Left ventricle myocardium inferior (tissue), 1 donor: ENCODE data around the gene PLCD3. TPM values are rescaled to one million over a fixed set of nuclear protein-coding genes. Genes with fewer than 3 reads are reported as not detected.

Experiments
- DNase-seq: peaks from one replicate; pipeline ENCODE4 v3.0.0-alpha.2; 2020
- H3K27ac ChIP-seq: fragments of 200-600 bp; replicated peaks from 2 replicates; pipeline ENCODE4 v1.8.0; 2021
- H3K27me3 ChIP-seq: fragments of 200-600 bp; 2 replicates; pipeline ENCODE4 v1.8.0; 2021; ENCODE audit warnings: low read depth
- H3K36me3 ChIP-seq: fragments of 200-600 bp; 2 replicates; pipeline ENCODE4 v1.8.0; 2021
- H3K4me1 ChIP-seq: fragments of 200-600 bp; 2 replicates; pipeline ENCODE4 v1.8.0; 2021
- H3K4me3 ChIP-seq: fragments of 200-600 bp; 2 replicates; pipeline ENCODE4 v1.8.0; 2021; ENCODE audit warnings: mild to moderate bottlenecking, moderate library complexity
- H3K9me3 ChIP-seq: fragments of 200-600 bp; replicated peaks from 2 replicates; pipeline ENCODE4 v1.8.0; 2021
- CTCF ChIP-seq: fragments of 200-600 bp; IDR thresholded peaks from 2 replicates; pipeline ENCODE4 v1.8.0; 2021; ENCODE audit warnings: antibody characterized with exemption, mild to moderate bottlenecking, borderline replicate concordance
- intact Hi-C: fragments of 100-400 bp; cut with micrococcal nuclease; formaldehyde crosslinking; loops from one replicate; pipeline ENCODE4 v1.11.0; 2022
- total RNA-seq: library from RNA; stranded (reverse); fragmentation: NEBNext Ultra II Directional; extraction: Animal tissue kit (Norgen Biotek cat#: 25700); gene quantifications from one replicate; pipeline ENCODE4 v1.2.1, GENCODE V29; 2021
- donor health status: DM: no; HTN: yes; CAD: no; lungs with severe emphysema.

The PLCD3 gene
- total RNA-seq, 1 donor from 2014 or later = 146 TPM

DNA sequence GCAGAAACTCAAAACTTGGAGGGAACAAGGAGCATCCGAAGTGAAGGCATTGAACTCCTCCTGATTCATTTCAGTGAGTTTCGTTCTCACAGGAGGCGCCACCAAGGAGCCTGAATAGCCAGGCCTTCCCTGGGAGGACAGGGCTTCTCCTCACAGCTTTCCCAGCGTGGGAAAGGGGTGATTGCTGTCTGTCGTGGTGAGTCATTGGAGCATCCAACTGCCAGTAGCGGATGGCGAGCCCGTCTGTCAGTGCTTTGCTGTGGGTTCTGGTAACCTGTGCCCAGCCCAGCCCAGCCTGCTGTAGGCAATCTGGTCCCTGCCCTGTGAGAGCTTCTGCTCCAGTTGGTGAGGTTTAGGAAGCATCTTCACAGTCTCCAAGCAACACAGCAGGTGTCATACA, 28.3 kb downstream of the PLCD3 start:
- H3K4me3 ChIP-seq = peak overlapping the region; percentile 29
- intact Hi-C loops = no loop called here
- H3K36me3 ChIP-seq = peaks cover 86% of the 10 kb centered on the region
- peak overlapping the region; percentile 95 for H3K27ac ChIP-seq
- peaks cover 86% of the 10 kb centered on the region for H3K4me1 ChIP-seq
- no peak for TF ChIP-seq CTCF
- H3K27me3 ChIP-seq = no peaks in the 10 kb centered on the region
- DNase-seq = no peak
- no peaks in the 10 kb centered on the region for H3K9me3 ChIP-seq

GRCh38 chr17:45103269-45103795, 29.0 kb downstream of the PLCD3 start:
- H3K36me3 ChIP-seq = peaks cover 93% of the 10 kb centered on the region
- H3K9me3 ChIP-seq = no peaks in the 10 kb centered on the region
- peaks cover 86% of the 10 kb centered on the region for H3K4me1 ChIP-seq
- no peaks in the 10 kb centered on the region for H3K27me3 ChIP-seq
- intact Hi-C loops = no loop called here
- peak overlapping the region; percentile 29 for H3K4me3 ChIP-seq
- peak; percentile 53 for DNase-seq
- no peak for TF ChIP-seq CTCF
- peak overlapping the region; percentile 95 for H3K27ac ChIP-seq

- Histone ChIP-seq H3K36me3 (peaks cover 94% of the 10 kb centered on the region), H3K9me3 (no peaks in the 10 kb centered on the region), H3K4me3 (no peak overlapping the region), H3K27ac (peak overlapping the region; percentile 95), H3K27me3 (no peaks in the 10 kb centered on the region), H3K4me1 (peaks cover 84% of the 10 kb centered on the region)
- no peak for DNase-seq
- intact Hi-C loops = no loop called here
- TF ChIP-seq CTCF = no peak
Measured at GRCh38 chr17:45102856-45103255, 29.5 kb downstream of the PLCD3 start.

DNA sequence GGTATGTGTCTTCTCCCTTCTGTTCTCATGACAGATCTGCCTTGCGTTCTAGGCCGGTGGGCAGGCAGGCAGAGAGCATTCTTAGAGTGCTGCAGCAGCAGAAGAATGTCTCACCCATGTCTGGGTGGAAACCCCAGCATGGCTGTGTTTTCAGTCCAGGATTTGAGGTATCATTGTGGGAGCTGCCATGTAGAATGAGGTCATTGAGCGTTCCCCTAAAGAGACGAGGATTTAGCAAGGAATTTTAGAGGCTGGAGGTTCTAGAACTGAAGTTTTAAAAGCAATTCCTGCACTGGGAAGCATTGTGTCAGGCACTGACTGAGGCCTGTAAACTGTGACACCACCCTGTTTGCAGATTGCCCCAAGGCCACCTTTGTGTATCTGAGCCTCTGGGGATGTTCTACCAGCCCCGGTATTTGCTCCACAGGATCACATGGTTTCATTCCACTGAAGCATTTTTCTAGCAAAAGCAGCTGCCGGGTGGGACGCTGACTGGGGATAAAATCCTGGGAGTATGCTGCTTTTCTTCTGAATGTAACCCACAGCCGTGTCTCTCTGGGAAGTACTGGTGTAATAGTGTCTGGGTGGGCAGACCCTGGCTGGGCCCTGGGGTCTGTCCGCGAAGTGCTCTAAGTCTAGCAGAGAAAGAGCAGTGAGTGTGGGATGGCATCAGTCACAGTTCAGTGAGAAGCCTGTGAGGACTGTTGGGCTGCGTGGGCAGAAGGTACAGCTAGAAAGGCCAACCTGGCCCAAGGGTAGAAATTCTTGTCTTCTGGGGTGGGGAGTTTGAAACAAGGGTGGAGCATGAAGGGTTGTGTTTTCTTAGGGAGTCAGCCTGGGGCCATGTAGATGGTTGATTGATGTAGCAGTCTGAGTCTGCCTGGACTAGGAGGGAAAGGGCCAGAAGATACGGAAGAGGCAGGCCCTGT, 30.2 kb downstream of the PLCD3 start:
- TF ChIP-seq CTCF = no peak
- Histone ChIP-seq H3K27ac (peak overlapping the region; percentile 95), H3K27me3 (no peaks in the 10 kb centered on the region), H3K4me3 (no peak overlapping the region), H3K4me1 (peaks cover 77% of the 10 kb centered on the region), H3K36me3 (peaks cover 94% of the 10 kb centered on the region), H3K9me3 (no peaks in the 10 kb centered on the region)
- DNase-seq = no peak
- intact Hi-C loops = no loop called here

DNA sequence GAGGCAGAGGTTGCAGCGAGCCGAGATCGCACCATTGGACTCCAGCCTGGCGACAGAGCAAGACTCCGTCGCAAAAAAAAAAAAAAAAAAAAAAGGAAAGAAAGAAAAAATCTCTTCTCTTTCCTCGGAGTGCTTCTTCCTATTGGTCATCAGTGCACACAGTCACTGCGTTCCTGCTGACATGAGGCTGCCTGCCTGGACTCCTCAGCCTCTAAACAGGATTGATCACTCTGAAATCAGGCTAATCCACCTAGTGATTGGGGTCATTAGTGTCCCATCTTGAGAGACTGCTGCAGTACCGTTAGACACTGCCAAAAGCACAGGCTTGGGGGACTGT, 30.8 kb downstream of the PLCD3 start:
- Histone ChIP-seq H3K27me3 (no peaks in the 10 kb centered on the region), H3K27ac (peak overlapping the region; percentile 95), H3K4me3 (no peak overlapping the region), H3K4me1 (peaks cover 75% of the 10 kb centered on the region), H3K36me3 (peaks cover 94% of the 10 kb centered on the region), H3K9me3 (no peaks in the 10 kb centered on the region)
- TF ChIP-seq CTCF = no peak
- DNase-seq = no peak
- intact Hi-C loops = no loop called here
